DND-41 (cell line): Measurements from ENCODE around the gene TECPR2.

Experiments used
- ATAC-seq: fragments of 200-7000 bp; cut with Tn5 transposase; 3 replicates; pipeline ENCODE4 v1.9.1; 2021; ENCODE audit warnings: low read depth; ENCODE audit not compliant: insufficient read depth
- DNase-seq: peaks from one replicate; pipeline ENCODE4 v3.0.0-alpha.2; 2020
- H2AFZ ChIP-seq: 2 replicates; pipeline ENCODE4 v1.6.0; 2012; ENCODE audit warnings: low read depth, low read length
- H3K27ac ChIP-seq: 2 replicates; pipeline ENCODE4 v1.5.1; 2012; ENCODE audit warnings: low read length, inconsistent platforms
- H3K27me3 ChIP-seq: fragments of 200-600 bp; sonication (generic); 2 replicates; pipeline ENCODE4 v1.6.0; 2012; ENCODE audit warnings: low read length, mild to moderate bottlenecking, inconsistent platforms; ENCODE audit not compliant: insufficient read depth, poor library complexity
- H3K36me3 ChIP-seq: 2 replicates; pipeline ENCODE4 v1.5.1; 2012; ENCODE audit warnings: low read length, inconsistent platforms; ENCODE audit not compliant: insufficient read depth
- H3K4me1 ChIP-seq: 2 replicates; pipeline ENCODE4 v1.5.1; 2012; ENCODE audit warnings: mild to moderate bottlenecking, low read length; ENCODE audit not compliant: insufficient read depth
- H3K4me2 ChIP-seq: 2 replicates; pipeline ENCODE4 v1.6.0; 2012; ENCODE audit warnings: mild to moderate bottlenecking, moderate library complexity, low read length, inconsistent platforms; ENCODE audit not compliant: insufficient read depth
- H3K4me3 ChIP-seq, 2 experiments: fragments of 200-600 bp in 1 of 2; shearing (Covaris generic) in 1 of 2; 2 replicates each; pipeline ENCODE4 v1.5.1; 2012 to 2016; ENCODE audit warnings: inconsistent platforms in 2 of 2, low read length in 2 of 2, mild to moderate bottlenecking in 2 of 2, low read depth in 1 of 2, moderate library complexity in 1 of 2
- H3K79me2 ChIP-seq: 2 replicates; pipeline ENCODE4 v1.6.0; 2012; ENCODE audit warnings: low read length, inconsistent platforms; ENCODE audit not compliant: insufficient read depth
- H3K9ac ChIP-seq: 2 replicates; pipeline ENCODE4 v1.6.0; 2012; ENCODE audit warnings: low read depth, mild to moderate bottlenecking, inconsistent platforms, low read length, moderate library complexity
- H3K9me3 ChIP-seq: 2 replicates; pipeline ENCODE4 v1.5.1; 2012; ENCODE audit warnings: low read length, moderate library complexity, mild to moderate bottlenecking, inconsistent platforms; ENCODE audit not compliant: insufficient read depth, severe bottlenecking
- H4K20me1 ChIP-seq: 2 replicates; pipeline ENCODE4 v1.6.0; 2012; ENCODE audit warnings: low read length; ENCODE audit not compliant: insufficient read depth
- EZH2 ChIP-seq: IDR thresholded peaks from 3 replicates; pipeline ENCODE4 v1.6.1; 2012; ENCODE audit warnings: borderline replicate concordance, low read depth, mild to moderate bottlenecking, moderate library complexity, low read length, inconsistent platforms; ENCODE audit not compliant: severe bottlenecking
- TF ChIP-seq, protein P1 (sequence below): IDR thresholded peaks from 2 replicates; pipeline ENCODE4 v1.5.1; 2012; ENCODE audit warnings: borderline replicate concordance, low read length, moderate library complexity, mild to moderate bottlenecking; ENCODE audit not compliant: poor library complexity, severe bottlenecking; ENCODE audit errors: extremely low read depth

Gene TECPR2

DNA sequence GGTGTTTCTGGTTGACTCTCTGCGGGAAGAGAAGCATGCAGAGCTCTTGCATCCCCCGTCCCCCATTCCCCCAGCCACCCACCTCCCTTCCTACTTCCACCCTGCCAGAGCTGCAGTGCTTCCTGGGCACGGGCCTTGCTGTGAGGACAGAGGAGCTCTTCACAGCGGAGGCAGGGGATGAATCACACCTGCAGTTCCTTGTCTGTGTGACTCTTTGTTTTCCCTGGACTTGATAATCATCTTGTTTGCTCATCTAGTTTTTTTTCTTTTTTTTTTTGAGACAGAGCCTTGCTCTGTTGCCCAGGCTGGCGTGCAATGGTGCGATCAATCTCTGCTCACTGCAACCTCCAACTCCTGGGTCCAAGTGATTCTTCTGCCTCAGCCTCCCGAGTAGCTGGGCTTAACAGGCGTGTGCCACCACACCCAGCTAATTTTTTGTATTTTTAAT is 119.1 kb downstream of the TECPR2 start:
- Histone ChIP-seq H3K4me2 (no peak overlapping the region), H4K20me1 (no peaks in the 10 kb centered on the region), H3K27me3 (no peaks in the 10 kb centered on the region), H3K36me3 (no peaks in the 10 kb centered on the region), H2AFZ (no peak overlapping the region), H3K9me3 (no peaks in the 10 kb centered on the region), H3K4me1 (0 out of 2 replicates have a peak, but pooled peaks cover 3% of the 10 kb centered on the region), H3K9ac (no peak overlapping the region), H3K27ac (no peak overlapping the region), H3K79me2 (no peaks in the 10 kb centered on the region), H3K4me3 (no peak overlapping the region)
- DNase-seq (no peak), ATAC-seq (no peak)
- TF ChIP-seq, protein P1, sequence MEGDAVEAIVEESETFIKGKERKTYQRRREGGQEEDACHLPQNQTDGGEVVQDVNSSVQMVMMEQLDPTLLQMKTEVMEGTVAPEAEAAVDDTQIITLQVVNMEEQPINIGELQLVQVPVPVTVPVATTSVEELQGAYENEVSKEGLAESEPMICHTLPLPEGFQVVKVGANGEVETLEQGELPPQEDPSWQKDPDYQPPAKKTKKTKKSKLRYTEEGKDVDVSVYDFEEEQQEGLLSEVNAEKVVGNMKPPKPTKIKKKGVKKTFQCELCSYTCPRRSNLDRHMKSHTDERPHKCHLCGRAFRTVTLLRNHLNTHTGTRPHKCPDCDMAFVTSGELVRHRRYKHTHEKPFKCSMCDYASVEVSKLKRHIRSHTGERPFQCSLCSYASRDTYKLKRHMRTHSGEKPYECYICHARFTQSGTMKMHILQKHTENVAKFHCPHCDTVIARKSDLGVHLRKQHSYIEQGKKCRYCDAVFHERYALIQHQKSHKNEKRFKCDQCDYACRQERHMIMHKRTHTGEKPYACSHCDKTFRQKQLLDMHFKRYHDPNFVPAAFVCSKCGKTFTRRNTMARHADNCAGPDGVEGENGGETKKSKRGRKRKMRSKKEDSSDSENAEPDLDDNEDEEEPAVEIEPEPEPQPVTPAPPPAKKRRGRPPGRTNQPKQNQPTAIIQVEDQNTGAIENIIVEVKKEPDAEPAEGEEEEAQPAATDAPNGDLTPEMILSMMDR, result no peak
- no peak for TF ChIP-seq EZH2

GRCh38 chr14:102484316-102484715 is 121.6 kb downstream of the TECPR2 start:
- Histone ChIP-seq H3K9ac (no peak overlapping the region), H3K4me2 (no peak overlapping the region), H3K27me3 (no peaks in the 10 kb centered on the region), H3K9me3 (no peaks in the 10 kb centered on the region), H3K4me3 (no peak overlapping the region), H3K36me3 (no peaks in the 10 kb centered on the region), H2AFZ (no peak overlapping the region), H3K79me2 (no peaks in the 10 kb centered on the region), H3K27ac (no peak overlapping the region), H3K4me1 (0 out of 2 replicates have a peak, but pooled peaks cover 3% of the 10 kb centered on the region), H4K20me1 (no peaks in the 10 kb centered on the region)
- DNase-seq (no peak), ATAC-seq (no peak)
- TF ChIP-seq, protein P1, result no peak
- no peak for TF ChIP-seq EZH2

DNA sequence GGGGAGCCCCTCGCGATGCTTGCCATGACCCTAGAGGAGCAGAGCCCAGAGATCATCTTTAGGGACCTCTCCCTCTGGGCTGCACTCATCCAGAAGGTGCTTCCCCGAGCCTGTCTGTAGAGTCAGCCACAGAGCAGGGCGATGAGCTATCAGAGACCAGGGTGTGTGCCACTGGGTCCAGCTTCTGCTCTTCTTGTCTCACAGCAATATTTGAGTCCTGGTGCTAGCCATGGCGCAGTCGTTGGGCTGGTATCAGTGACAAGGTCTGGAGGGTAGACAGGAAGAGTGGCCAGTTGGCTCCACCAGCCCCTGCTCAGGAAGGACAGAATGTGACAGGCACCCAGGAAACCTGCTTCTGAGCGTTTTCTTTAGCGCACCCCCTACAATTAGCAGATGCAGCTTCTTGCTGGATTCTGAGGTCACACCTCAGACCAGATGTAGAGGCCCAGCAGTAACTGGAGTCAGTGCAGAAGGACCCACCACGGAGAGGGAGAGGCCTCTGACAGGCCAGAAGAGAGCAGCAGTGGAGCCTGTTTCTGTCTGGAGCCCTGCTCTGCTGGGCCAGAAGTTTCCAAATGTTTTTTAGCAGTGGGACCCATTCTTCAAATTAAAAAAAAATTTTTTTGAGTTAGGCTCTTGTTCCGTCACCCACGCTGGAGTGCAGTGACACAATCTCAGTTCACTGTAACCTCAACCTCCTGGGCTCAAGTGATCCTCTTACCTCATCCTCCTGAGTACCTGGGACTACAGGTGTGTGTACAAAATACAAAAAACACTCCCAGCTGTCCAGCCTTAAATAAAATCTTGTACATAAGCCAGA is 123.2 kb downstream of the TECPR2 start:
- no peaks in the 10 kb centered on the region for H3K27me3 ChIP-seq
- H3K9ac ChIP-seq, result no peak overlapping the region
- H3K4me1 ChIP-seq, result no peaks in the 10 kb centered on the region
- no peaks in the 10 kb centered on the region for H4K20me1 ChIP-seq
- no peak for TF ChIP-seq EZH2
- TF ChIP-seq, protein P1, result no peak
- no peak overlapping the region for H3K4me2 ChIP-seq
- no peak for ATAC-seq
- no peak overlapping the region for H3K4me3 ChIP-seq
- H3K79me2 ChIP-seq, result no peaks in the 10 kb centered on the region
- H2AFZ ChIP-seq, result no peak overlapping the region
- no peaks in the 10 kb centered on the region for H3K9me3 ChIP-seq
- H3K27ac ChIP-seq, result no peak overlapping the region
- no peak for DNase-seq
- no peaks in the 10 kb centered on the region for H3K36me3 ChIP-seq
